Mucosa of descending colon (tissue), 3 donors: Measurements from ENCODE around the gene UVRAG. TPM values are rescaled to one million over a fixed set of nuclear protein-coding genes. Genes with fewer than 3 reads are reported as not detected.
"Not testable (repeated sequence)": the region's sequence is repeated elsewhere in the genome, so short reads cannot be mapped to it uniquely, and the experiment has no call there.

ENCODE experiments used
- ATAC-seq: fragments of 200-7000 bp; cut with Tn5 transposase; one replicate; pipeline ENCODE4 v1.9.1; 2020; ENCODE audit warnings: mild to moderate bottlenecking, moderate library complexity
- DNase-seq, 3 donors: peaks; one replicate each; pipeline ENCODE4 v3.0.0-alpha.2; 2020
- H3K36me3 ChIP-seq: fragments of 200-600 bp; one replicate; pipeline ENCODE4 v1.8.0; 2021; ENCODE audit warnings: low read depth, mild to moderate bottlenecking
- H3K4me1 ChIP-seq: fragments of 200-600 bp; one replicate; pipeline ENCODE4 v1.8.0; 2021; ENCODE audit warnings: low read depth, mild to moderate bottlenecking
- H3K4me3 ChIP-seq: fragments of 200-600 bp; one replicate; pipeline ENCODE4 v1.8.0; 2021; ENCODE audit warnings: mild to moderate bottlenecking
- H3K9me3 ChIP-seq: fragments of 200-600 bp; one replicate; pipeline ENCODE4 v1.8.0; 2021; ENCODE audit warnings: mild to moderate bottlenecking
- CTCF ChIP-seq: fragments of 200-600 bp; IDR thresholded peaks from one replicate; pipeline ENCODE4 v1.8.0; 2022; ENCODE audit warnings: antibody characterized with exemption, mild to moderate bottlenecking
- intact Hi-C, 2 donors: fragments of 100-400 bp; cut with DNase I in 1 of 2; cut with micrococcal nuclease in 1 of 2; formaldehyde crosslinking; loops; one replicate each; pipeline versions ENCODE4 v1.11.0 to v1.11.1; 2022; cut with DNase I, micrococcal nuclease
- total RNA-seq, 3 donors: library from RNA; stranded (reverse); fragmentation: NEBNext Ultra II Directional in 2 of 3; extraction: Animal tissue kit (Norgen Biotek cat#: 25700) in 2 of 3; gene quantifications; one replicate each; pipeline versions ENCODE4 v1.2.1 to v1.2.4, GENCODE V29; 2021 to 2023
- donor health status: DM: no; HTN: no; CAD: no; lungs with moderate emphysema.
- donor health status: DM: no; HTN: no; CAD: no.
- donor health status: DM: no; HTN: yes; CAD: no.

Gene UVRAG
- total RNA-seq, 3 donors from 2014 or later: 14.9 to 37.1 (median 16.9) TPM

- H3K9me3 ChIP-seq: no peaks in the 10 kb centered on the region
- intact Hi-C loops: no loop called here
- no peak for TF ChIP-seq CTCF
- no peak for DNase-seq
- no peak overlapping the region for H3K4me3 ChIP-seq
- H3K36me3 ChIP-seq: no peaks in the 10 kb centered on the region
- ATAC-seq: peak; percentile 93
- peaks cover 8% of the 10 kb centered on the region for H3K4me1 ChIP-seq
Observed at GRCh38 chr11:75925785-75926164, 110.8 kb downstream of the UVRAG start.

- TF ChIP-seq CTCF: no peak
- Histone ChIP-seq H3K9me3 (no peaks in the 10 kb centered on the region), H3K4me3 (no peak overlapping the region), H3K36me3 (no peaks in the 10 kb centered on the region), H3K4me1 (peaks cover 5% of the 10 kb centered on the region)
- DNase-seq (no peak), ATAC-seq (no peak)
- intact Hi-C loops: no loop called here
Observed at GRCh38 chr11:75929706-75930105, 114.7 kb downstream of the UVRAG start.

- DNase-seq: no peak
- Histone ChIP-seq H3K9me3 (no peaks in the 10 kb centered on the region), H3K36me3 (no peaks in the 10 kb centered on the region), H3K4me1 (peaks cover 3% of the 10 kb centered on the region), H3K4me3 (no peak overlapping the region)
- TF ChIP-seq CTCF: no peak
- no peak for ATAC-seq
- intact Hi-C loops: no loop called here
Observed at GRCh38 chr11:75930534-75930933, 115.5 kb downstream of the UVRAG start.

GRCh38 chr11:75931124-75931523 is 116.1 kb downstream of the UVRAG start:
- no peak overlapping the region for H3K4me3 ChIP-seq
- intact Hi-C loops: no loop called here
- H3K9me3 ChIP-seq: no peaks in the 10 kb centered on the region
- no peak for TF ChIP-seq CTCF
- DNase-seq: no peak
- peaks cover under 1% of the 10 kb centered on the region for H3K4me1 ChIP-seq
- no peaks in the 10 kb centered on the region for H3K36me3 ChIP-seq
- no peak for ATAC-seq

GRCh38 chr11:75933736-75934135 is 118.7 kb downstream of the UVRAG start:
- intact Hi-C loops, ATAC-seq, H3K36me3 ChIP-seq, H3K4me3 ChIP-seq, DNase-seq, H3K9me3 ChIP-seq, H3K4me1 ChIP-seq: not testable (repeated sequence)

- Histone ChIP-seq H3K4me3 (no peak overlapping the region), H3K36me3 (no peaks in the 10 kb centered on the region), H3K4me1 (no peaks in the 10 kb centered on the region), H3K9me3 (no peaks in the 10 kb centered on the region)
- ATAC-seq (no peak), DNase-seq (no peak)
- intact Hi-C loops: no loop called here
- no peak for TF ChIP-seq CTCF
Observed at GRCh38 chr11:75934851-75935250, 119.8 kb downstream of the UVRAG start.
